SIG-M5 (cell line): ENCODE measurements around the gene COQ8A.

Source experiments
- DNase-seq: peaks from one replicate; lab custom pipeline; 2025; lab: John Stamatoyannopoulos, UW

Gene COQ8A

DNA sequence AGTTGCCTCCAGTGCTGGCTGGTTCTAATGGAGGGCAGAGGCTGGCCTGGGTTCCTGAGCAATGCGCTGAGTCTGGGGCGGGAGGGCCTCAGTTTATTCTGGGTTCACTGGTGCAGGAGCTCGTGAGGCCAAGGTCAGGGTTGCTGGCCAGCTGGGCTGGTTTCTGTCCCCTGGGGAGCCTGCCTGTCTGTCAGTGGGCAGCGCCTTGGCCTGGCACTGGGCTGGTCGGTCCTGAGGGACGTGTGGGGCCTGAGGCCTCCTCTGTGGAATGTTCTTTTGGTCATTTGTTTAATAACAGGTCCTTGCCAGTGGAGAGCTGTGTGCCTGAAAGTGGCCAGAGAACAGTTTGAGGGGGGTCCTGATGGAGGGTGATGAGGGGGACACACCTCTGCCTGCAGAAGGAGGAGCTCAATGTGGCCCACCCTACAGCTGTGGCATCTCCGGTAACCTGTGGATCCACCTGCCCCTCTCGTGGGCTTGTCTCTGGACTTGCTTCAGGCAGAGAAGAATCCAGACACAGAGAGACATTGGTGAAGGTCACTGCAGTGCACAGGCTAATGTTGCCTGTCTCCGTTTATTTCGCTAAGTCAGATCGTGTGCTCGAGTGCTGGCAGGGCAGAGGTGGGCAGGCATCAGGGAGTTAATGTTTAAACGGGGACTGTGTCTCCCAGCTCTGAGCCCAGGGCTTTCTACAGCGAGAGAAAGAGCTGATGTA, 34.6 kb downstream of the COQ8A start:
- no peak for DNase-seq

DNA sequence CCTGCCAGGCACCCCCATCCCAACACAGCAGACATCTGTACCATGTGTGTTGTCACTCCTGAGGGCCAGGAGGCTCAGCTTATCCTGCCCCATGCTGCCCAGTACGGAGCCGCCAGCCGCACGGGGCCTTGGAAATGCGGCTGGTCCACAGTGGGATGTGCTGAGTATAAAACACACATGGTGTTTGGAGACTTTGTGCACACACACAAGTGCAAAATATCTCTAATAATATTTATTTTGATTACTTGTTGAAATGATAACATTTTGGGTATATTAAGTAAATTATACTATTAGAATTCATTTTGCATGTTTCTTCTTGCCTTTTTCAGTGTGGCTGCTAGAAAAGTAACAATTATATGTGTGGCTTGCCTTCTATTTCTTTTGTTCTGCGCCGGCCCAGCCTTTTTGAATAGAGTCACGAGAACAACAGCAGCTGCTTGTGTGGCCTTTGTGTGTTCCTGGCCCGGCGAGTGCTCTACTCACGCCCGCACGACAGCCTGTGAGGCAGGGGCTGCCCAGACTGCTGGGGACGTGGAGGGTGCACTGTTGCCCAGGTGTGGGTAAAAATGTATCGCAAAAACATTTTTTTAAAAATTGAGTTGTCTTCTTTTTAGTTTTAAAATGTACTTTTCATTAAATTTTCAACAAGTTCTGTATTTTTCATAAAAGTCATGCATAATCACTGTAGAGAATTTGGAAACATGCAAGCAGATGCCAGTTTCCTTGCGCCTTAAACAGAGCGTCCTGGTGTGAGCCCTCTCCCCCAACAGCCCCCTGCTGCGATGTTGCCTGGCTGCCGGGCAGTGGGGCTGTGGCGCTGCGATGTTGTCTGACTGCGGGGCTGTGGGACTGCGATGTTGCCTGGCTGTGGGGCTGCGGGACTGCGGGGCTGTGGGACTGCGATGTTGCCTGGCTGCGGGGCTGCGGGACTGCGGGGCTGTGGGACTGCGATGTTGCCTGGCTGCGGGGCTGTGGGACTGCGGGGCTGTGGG, 35.5 kb downstream of the COQ8A start:
- no peak for DNase-seq

DNA sequence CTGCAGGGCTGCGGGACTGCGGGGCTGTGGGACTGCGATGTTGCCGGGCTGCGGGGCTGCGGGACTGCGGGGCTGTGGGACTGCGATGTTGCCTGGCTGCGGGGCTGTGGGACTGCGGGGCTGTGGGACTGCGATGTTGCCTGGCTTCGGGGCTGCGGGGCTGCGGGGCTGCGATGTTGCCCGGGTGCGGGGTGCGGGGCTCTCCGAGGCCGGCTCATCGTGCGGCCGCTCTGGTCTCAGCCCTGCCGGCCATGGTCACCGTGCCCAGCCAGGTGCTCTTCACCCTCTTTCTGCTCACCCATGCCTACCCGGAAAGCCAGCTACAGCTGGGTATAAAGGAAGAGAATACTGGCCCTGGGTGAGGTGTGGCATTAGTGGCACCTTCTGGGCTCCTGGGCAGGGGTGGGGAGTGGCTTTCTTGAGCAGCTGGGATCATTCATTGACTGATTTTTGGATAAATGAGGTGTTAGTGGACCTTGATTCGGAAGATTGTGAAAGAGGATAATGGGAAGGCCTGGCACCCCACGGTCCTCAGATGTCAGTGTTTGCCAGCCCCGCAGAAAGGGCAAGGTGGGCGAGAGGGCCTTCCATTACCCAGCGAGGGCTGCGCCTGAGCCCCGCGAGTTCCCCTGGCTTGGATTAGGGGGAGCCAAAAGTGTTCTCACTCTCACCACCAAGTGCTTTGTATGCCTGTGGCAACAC, 36.3 kb downstream of the COQ8A start:
- no peak for DNase-seq

DNA sequence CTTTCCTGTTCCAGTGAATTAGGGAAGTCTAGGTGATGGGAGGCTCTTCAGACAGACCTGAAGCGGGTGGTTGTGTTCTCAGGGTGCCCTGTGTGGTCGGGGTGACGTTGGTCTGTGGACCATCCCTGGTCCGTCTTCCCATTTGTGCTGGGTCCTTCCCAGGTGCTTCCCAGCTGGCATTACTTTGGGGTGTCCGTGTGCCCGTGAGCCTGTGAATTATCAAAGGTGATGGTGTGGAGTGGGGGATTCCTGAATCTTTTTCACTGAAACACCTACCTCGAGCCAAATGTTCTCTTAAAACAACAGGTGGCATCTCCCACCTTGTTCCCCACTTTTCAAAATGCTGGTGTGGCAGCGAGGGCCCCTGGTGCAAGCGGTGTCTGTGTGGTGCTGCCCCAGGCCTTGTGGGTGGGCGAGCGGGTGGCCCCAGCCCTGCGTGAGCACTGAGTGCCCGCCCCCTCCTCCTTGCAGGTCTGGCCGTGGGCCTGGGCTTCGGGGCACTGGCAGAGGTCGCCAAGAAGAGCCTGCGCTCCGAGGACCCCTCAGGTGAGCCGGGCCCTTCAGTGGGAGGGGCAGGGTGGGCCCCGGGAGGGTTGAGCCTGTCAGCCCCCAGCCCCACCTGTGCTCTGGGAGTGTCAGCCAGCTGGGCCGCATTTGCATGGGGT, 37.0 kb downstream of the COQ8A start:
- DNase-seq: no peak

DNA sequence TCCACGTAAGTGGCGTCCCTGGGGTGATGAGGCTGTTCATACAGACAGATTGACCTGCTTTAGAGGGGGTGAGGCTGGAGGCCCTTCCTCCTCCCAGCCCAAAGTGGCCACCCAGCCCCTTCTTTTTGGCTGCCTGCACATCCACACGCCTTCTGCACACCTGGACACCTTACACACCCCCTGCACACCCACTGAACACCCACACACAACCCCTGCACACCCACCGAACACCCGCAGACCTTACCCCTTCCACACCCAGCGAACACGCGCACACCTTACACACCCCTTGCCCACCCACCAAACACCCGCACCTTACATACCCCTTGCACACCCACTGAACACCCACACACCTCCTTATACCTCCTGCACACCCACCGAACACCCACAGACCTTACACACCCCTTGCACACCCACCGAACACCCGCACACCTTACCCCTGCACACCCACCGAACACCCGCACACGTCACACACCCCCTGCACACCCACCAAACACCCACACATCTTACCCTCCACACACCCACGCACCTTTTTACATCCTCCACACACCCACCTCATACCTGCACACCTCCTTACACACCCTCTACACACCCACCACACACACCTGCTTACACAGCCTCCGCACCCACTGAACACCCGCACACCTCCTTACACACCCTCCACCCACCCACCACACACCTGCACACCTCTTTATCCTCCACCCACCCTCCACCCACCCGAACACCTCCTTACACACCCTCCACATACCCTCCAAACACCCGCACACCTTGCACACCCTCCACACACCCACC, 37.7 kb downstream of the COQ8A start:
- DNase-seq: no peak

DNA sequence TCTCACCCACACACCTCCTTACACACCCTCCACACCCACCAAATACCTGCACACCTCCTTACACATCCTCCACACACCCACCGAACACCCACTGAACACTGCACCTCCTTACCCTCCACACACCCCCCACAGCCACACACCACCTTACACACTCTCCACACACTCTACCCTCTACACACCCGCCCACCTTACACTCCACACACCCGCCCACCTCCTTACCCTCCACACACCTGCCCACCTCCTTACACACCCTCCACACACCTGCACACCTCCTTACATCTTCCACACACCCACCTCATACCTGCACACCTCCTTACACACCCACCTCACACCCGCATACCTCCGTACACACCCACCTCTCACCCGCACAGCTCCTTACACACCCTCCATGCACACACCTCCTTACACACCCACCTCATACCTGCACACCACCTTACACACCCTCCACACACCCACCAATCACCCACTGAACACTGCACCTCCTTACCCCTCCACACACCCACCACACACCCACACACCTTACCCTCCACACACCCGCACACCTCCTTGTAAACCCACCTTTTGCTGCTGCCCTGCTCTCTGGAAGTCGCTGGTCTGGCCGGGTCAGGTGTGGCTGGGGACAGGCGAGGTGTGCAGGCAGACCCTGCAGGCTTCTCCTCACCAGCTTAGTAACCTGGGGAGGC, 38.5 kb downstream of the COQ8A start:
- DNase-seq: no peak

DNA sequence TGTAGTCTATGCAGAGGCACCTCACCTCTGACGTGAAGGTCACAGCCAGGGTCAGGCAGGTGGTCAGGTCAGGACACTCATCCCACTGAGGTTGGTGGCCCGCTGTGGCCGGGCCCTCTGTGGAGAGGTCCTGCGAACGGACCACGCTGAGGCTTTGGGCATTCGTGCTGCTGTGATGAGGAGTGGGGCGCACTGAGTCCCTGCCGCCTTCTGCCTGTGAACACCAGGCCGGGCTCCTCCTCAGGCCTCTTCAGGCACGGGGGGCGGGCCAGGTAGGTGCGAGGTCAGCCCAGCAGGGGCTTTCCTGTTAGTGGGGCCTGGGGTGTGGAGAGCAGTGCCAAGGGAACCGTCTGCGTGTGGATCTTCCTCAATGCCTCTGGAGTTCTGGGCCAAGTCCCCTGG, 39.0 kb downstream of the COQ8A start:
- no peak for DNase-seq

DNA sequence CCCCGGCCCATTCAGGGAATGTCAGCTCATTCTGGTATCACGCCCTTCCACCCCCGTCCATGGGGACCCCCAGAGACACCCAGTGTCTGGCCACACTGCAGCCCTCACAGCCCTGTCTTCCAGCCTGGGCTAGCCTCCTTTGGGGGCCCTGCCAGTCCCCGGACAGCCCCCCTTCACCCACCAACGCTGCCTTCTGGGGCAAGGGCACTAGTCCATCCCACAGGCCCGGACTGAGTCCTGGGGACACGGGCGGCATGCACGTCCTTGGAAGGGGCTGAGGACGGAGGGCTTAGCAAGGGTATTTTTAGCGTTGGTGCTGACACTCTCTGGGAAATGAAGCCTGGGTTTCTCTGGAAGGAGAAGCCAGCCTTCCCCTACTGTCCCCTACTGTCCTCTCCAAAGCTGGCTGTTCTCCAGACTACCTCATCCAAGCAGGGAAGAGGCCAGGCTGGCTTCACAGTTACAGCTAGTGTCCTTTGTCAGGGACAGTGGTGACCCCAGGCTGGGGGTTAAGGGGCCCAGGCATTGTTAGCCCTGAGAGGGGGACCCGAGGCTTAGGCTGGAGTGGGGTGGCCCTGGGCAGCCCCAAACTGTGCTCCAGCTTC, 39.5 kb downstream of the COQ8A start:
- DNase-seq: no peak

DNA sequence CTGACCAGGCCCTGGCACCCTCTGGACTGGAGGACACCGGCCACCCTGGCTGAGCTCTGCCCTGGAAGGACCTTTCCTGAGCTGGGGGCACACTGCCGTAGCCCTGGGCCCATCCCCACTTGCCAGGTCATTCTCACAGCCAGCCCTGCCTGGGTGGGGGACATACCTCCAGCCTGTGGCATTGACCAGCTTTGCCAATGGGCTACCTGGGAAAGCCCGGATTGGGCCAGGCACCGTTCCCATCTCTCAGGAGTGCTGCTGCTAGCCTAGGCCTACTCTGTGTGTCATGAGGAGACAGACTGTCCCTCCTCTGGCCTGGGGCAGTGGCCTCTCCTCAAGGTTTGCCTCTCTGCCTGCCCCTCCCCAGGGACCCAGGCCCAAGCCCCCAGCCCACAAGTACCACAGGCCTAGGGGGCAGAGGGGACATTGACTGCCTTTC, 40.0 kb downstream of the COQ8A start:
- no peak for DNase-seq

DNA sequence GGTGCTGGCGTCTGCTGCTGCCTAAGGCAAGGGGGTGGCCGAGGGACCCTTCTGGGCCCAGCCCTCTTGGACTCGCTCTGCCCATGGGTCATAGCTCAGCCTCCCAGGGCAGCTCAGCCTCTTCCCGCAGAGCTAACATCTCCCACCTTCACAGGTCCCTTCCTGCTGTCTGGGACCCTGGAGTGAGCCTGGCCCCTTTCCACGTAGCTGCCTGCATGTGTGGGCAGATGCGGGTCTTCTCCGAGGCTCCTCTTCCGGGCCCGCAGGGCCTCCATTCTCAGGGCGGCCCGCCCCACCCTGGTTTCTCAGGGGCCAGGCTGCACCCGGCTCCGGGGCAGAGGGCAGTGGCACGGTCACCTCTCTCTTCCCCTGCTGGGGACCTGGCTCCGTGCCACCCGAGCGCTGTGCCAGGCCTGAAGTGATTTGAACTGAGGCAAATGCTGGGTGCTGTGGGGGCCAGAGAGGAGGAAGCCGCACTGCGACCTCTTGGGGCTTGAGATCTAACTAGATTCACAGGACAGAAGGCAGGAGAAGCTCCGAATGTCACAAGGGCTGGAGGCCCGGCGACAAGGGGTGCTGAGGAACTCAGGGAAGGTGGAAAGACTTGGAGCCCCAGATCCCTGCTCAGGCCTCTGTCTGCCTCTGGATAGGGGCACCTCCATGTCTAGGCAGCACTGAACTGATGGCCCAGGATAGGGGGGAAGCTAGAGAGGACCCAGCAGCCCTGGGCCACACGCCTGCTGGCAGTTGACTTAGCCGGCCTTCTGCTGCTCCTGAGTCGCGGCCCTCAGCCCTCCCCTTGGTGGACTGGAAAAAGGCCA, 40.7 kb downstream of the COQ8A start:
- DNase-seq: no peak

DNA sequence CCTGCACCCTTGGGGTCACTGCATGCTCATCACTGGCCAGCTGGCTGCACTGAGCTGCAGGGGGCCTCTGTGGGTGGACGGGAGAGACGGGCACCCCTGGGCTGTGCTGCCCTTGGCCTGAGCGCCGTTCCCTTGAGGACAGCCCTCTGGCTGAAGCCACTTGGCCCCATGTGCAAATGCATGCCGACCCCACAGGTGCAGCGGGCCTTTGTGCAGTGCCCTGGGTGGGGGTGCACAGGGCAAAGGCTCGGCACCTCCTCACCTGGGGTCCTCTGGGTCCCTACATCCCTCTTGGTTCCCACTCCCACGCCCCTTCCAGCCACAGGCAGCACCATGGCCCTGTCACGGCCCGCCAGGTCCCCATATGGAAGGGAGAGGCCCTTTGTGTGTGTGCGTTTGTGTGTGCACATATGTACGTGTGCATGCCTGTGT, 41.3 kb downstream of the COQ8A start:
- DNase-seq: no peak

DNA sequence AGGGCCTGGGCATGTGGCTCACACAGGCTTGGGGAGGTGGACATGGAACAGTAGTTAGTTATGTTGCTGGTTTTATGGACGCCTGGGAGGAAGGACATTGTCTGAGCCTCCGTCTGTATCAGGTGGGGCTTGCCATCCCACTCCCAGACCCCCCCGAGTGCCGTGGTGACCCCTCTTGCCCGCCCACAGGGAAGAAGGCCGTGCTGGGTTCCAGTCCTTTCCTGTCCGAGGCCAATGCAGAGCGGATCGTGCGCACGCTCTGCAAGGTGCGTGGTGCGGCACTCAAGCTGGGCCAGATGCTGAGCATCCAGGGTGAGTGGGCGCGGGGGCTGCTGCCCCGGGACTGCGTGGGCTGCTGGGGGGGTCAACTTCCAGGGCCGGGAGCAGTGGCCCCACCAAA, 41.7 kb downstream of the COQ8A start:
- no peak for DNase-seq

DNA sequence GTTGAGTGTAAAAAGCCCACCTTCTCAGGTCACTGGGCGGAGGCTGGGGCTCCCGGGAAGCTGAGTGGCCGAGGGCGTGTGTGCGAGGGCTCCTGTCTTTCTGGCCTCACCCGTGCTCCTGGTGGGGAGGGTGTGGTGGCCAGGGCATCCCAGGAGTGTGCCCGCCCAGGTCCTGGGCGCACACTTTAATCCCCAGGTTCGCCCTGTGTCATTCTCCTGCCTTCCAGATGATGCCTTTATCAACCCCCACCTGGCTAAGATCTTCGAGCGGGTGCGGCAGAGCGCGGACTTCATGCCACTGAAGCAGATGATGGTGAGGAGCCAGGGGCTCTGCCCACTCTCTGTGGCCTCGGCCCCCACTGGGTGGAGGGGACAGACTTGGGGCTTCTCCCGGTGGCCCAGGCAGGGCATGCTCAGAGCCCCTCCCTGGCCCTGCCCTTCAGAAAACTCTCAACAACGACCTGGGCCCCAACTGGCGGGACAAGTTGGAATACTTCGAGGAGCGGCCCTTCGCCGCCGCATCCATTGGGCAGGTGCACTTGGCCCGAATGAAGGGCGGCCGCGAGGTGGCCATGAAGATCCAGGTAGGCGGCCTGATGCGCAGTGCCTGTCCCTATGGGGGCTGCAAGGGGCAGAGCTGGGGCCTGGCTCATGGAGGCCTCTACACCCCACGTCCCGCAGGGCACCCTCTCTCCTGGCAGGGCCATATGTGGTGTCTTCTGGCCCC, 42.5 kb downstream of the COQ8A start:
- no peak for DNase-seq

DNA sequence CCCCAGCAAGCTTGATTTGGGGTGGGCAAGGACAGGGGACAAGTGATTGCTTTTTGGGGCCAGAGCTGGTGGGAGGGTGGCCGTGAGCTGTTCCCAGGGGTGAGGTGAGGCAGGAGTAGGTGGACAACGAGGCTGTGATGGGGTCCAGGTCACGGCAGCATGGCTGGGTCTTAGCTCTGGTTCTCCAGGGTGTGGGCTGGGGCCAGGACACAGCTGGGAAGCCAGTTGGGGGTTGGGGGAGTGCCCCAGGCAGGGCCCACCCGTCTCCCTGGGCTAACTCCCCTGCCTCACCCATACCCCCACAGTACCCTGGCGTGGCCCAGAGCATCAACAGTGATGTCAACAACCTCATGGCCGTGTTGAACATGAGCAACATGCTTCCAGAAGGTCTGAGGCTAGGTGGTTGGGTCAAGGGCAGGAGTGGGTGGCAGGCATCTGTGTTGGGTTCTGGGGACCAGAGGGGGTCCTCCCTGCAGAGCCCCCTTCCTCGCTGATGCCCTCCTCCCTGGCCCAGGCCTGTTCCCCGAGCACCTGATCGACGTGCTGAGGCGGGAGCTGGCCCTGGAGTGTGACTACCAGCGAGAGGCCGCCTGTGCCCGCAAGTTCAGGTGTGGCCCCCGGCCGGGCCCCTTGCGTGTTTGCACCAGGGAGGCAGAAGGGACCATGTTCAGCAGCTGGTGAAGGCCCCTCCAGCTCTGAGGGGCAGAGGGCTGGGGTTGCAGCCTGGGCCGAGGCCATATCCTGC, 43.3 kb downstream of the COQ8A start:
- no peak for DNase-seq

DNA sequence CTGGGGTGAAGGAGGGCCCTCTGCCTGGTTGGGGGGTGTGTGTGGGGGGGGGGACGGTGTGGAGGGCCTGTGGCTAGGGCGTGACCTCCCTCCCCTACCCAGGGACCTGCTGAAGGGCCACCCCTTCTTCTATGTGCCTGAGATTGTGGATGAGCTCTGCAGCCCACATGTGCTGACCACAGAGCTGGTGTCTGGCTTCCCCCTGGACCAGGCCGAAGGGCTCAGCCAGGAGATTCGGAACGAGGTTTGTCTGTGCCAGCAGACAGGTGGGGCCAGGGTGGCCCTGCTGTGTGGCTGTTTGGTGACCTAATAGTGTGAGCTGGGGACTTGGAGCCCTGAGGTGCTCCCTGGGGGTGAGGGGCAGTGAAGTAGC, 43.9 kb downstream of the COQ8A start:
- no peak for DNase-seq

DNA sequence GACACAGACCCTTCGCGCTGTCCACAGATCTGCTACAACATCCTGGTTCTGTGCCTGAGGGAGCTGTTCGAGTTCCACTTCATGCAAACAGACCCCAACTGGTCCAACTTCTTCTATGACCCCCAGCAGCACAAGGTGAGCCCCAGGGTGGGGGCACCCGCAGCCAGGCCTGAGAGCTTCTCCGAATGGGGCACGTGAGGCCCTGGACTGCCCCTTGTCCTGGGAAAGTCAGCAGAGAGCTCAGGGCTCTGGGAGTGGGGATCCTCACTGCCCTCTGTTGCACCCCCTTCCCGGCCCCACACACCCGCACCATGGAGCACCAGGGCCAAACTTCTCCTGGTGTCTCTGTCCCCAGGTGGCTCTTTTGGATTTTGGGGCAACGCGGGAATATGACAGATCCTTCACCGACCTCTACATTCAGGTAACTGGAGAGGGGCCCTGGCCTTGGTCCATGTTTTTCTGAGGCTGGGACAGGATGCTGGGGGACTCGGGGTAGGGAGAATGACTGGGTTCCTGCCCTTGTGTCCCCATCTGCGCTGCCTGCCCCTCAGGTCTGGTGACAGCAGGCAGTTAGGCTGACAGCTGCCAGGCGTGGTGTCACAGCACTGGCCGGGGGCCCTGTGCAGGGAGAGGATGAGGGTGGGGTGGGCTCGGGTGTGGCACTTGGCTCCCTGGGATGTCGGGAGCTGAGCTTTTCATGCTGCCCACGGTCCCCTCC, 44.6 kb downstream of the COQ8A start:
- DNase-seq: no peak

DNA sequence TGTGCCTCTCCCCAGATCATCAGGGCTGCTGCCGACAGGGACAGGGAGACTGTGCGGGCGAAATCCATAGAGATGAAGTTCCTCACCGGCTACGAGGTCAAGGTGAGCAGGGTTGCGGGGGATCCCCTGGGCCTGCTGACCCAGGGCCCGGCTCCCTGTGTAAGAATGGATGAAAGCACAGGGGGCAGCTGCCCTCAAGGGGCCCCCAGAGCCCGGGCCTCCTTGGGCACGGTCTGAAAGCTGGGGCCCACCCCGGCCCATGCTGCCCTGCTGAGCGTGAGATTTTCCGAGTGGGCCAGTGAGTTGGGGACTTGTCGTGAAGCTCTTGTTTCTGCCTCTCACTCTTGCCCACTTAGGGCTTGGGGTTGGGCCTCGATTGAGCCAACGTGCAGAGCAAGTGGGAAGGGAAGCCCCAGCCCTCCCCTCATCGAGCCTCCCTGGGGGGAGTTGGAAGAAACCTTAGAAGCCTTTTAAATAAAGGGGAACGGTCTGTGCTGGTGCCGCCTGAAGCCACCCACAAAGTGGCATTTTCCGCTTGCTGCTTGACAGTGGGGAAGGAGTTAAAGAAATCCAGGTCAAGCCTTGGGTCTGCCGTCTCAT, 45.2 kb downstream of the COQ8A start:
- no peak for DNase-seq
